DMS79 (cell line): ENCODE results near the gene ANKRD52.
"Not testable (repeated sequence)": the region's sequence is repeated elsewhere in the genome, so short reads cannot be mapped to it uniquely, and the experiment has no call there.

Source experiments
- DNase-seq: peaks from one replicate; lab custom pipeline; 2025; lab: John Stamatoyannopoulos, UW

The ANKRD52 gene

DNA sequence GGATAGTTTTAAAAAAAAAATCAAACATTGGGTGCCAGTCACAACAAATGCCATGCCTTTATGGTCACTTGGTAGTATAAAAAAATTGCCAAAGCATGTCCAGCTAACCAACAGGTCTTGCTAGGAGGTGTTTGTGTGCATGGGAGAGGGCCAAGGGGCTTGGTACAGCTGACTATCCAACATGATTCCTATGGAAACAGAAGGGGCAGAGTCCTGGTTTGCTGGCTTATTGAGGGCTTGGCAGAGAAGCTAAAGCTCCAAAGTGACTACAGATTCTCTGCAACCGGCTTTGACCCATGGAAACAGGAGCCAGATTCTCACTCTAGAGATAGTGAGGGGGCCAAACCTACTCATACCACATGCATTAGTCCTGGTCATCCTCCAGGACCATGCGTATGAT is 14.3 kb upstream of the ANKRD52 start:
- not testable (repeated sequence) for DNase-seq

DNA sequence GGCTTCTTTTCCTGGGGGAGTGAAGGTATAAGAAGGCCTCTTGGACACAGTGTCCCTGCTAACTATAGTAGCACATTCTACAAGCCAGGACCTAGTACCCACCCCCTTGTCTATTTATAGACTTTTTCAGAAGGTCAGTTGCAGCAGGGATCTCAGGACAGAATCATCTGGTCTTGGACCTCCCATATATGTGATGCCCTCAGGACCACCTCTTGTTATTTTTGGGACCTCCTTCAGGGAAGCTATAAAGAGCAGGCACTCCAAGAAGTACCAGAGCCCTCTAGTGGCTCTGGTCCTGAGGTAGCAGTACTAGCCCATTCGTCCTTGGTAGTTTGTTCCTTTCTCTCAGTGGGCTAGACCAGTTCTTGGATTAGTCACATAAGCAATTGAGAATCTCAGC is 12.8 kb upstream of the ANKRD52 start:
- no peak for DNase-seq

DNA sequence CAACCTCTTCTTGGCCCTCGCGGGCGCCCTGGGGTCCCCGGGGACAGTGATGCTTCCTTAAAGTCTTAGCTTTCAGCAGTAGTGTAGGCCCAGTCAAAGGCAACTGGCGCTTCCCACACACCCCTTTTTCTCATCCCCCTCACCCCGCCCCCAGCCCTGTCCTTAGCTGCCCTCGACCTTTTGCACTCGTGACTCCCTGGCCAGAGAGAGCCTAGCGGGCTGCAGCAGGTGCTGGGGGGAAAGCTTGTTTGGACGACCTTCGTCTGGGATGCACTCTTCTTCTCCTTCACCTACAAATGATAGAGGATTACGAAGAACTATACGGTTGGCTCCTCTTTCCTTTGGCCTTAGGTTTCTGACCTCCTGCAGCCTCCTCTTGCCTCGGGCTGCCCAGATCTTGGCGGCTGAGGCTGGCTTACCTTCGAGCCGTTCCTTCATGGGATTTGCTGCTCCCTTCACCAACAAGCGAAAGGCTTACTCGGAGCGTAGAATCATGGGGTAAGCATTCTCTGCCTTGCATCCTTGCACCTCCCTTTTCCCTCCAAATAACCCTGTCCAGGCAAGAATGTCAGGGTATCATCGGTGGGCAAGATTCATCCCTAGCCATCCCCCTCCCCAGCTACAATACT is 9.4 kb upstream of the ANKRD52 start:
- no peak for DNase-seq

DNA sequence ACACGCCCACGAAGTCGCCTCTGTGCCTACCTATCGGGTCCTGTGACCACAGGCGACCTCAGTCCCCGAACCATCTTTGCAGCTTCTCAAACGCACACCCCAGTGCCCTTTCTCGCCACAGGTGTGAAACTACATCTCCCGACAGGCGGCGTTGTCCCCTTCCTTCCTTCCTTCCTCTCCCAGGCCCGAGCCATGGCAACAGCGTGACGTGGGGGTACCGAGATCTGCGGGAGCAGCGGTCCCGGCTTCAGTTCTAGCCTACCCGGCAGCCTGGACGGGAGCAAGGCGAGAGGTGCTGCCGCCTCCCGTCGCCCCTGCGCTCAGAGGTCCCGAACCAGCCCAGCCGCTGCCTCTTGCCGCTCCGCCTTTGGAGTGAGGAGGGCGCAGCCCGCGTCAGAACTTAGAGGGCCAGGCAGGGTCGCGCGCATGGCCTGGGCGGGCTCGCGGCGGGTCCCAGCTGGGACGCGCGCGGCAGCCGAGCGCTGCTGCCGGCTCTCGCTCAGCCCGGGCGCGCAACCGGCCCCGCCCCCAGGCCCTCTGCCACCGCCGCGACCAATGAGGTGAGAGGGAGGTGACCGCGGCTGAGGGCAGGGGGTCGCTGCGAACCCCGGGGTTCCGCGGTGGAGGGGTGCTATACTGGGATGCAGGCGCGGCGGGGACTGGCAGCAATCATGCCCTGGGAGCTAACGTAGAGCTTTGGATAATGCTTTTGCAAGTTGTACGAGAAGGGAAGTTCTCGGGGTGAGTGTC is 8.7 kb upstream of the ANKRD52 start, which contains the start of gene COQ10A:
TSS of gene COQ10A (plus strand) at position 250 of the 750 bp plus-strand sequence. CDS start at position 427, 177 bp downstream.
- DNase-seq: peak; percentile 63

DNA sequence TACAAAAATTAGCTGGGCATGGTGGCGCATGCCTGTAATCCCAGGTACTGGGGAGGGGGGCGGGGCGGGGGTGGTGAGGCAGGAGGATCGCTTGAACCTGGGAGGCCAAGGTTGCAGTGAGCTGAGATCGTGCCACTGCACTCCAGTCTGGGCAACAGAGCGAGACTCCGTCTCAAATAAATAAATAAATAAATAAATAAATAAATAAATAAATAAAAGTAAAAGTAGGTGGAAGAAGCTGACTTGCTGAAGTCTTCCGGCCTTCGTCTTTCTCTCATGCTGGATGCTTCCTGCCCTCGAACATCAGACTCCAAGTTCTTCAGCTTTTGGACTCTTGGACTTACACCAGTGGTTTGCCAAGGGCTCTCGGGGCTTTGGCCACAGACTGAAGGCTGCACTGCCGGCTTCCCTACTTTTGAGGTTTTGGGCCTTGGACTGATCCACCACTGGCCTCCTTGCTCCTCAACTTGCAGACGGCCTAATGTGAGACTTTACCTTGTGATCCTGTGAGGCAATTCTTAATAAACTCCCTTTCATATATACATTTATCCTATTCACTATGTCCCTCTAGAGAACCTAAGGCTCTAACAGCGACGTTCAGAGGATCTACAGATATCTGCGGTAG is 8.0 kb upstream of the ANKRD52 start:
- not testable (repeated sequence) for DNase-seq

DNA sequence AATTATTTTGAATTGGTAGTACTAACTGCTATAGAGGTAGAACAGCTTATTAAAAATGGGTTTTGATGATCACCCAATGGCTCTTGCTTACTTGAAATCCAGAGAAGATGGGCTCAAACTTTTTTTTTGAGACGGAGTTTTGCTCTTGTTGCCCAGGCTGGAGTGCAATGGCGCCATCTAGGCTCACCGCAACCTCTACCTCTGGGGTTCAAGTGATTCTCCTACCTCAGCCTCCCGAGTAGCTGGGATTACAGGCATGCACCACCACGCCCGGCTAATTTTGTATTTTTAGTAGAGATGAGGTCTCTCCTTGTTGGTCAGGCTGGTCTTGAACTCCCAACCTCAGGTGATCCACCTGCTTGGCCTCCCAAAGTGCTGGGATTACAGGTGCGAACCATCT is 4.8 kb upstream of the ANKRD52 start:
- not testable (repeated sequence) for DNase-seq

DNA sequence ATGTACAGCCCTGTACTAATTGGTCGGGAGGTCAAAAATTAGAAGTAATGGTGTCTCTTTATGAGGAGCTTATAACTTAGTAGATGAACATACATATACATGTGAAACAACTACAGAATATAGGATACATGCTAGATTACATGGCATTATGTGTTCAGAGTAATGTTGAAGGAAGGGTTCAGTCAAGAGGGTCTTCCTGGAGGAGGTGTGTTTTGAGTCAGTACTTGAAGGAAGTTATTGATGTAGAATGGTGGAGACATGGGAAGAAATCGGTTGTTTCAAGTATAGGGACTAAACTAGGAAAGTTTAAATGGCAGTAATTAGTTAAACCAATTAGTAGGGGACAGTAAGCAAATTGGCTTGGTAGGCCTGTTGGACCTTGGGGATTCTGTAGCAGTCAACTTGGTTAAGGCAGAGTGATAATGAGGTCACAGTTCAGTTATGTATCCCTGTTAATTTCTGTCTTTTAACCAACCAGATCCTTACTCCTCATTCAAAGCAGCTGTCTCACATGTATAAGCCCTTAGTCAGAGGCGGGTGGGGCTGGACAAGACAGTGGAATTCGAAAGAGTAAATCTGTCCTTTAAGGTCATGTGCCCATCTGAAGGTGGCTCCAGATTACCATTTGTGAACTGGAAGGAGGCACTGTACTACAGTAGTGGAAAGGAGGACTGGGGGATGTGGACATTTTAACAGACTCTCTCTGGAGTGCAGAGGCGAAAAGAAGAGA is 3.5 kb upstream of the ANKRD52 start:
- no peak for DNase-seq

DNA sequence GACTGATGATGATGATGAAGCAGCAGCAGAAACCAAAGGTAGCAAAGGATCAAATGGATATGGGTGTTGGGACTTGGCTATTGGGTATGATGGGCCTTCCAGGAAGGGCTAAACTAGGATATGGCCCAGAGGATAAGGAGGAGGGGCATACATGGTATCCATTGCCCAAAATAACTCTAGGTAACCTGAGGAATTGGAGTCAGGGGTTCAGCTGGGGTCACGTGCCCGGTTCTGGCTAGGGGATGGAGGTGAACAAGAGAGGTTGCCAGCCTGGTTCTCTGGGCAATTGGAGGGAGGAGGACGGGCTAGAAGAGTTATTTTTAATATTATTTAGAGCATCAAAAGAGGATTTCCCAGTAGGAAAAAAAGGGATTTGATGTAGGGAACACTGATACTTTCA is 2.7 kb upstream of the ANKRD52 start:
- no peak for DNase-seq

DNA sequence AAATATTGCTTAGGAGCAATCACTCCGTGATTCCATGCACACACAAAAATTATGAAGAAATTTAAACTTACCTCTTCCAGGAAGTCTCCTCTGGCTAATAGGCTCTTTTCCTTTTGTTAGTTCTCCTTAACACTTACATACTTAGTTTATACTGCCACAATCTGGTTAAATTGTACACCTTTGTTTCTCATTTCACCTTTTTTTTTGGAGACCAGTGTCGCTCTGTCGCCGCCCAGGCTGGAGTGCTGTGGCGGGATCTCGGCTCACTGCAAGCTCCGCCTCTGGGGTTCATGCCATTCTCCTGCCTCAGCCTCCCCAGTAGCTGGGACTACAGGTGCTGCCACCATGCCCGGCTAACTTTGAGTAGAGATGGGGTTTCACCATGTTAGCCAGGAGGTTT is 2.2 kb upstream of the ANKRD52 start:
- DNase-seq: no peak

DNA sequence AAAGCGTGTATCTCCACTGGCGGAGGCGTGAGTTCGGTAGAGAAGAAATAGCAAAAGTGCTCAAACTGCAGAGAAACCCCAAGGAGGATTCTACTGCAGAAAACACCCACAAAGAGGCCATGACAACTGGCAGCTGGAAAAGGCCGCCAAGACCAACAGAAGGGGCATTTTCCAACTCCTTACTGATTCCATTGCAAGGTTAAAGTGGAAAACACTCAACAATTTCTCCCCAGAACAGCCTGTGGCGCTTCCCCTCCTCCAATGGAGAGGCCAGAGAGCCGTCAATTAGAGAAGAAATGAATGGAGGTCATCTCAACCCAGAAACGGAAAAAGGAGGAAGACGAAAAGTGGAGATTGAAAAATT is 618 bp upstream of the ANKRD52 start:
- DNase-seq: no peak

DNA sequence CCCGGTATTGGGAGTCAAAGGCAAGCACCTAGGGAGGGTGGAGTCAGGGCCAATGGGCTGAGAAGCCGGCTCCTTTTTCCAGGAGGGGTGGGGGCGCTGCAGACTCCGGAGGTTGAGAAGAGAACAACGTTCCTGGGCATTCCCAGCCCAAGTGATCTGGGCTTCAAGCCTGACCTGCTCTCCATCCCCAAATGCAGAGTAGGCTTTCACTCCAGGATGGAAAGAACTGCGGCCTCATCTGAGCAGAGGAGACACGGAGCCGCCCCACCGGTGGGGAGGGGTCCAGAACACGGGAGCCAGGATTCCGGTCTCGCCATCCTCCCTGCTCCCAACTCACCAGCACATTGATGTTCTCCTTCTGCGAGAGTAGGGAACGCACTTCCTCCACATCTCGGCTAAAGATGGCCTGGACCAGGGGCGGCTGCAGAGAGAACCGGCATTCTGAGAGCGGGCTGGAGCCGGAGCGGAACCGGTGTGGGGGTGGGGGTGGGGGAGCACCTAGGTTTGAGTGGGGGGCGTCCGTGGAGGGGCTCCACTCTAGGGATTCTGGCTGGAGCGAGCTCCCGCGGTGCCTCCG is 605 bp downstream of the ANKRD52 start:
- no peak for DNase-seq

DNA sequence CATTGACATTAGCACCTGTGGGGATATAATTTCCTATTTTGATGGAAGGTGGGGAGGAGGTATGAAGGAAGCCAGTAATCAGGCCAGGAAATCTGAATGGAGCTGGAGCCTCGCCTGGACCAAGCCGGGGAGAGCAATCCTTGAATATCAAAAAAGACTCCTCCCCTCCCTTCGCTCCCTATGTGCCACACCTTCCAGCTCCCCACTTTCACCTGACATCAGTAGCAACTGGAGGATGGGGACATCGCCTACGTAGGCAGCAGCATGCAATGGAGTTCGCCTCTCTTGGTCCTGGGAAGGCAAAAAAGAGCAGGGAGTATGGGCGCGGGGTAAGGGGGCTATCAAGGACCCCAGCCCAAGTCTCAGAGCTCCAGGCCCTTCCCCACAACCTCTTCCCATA is 1.1 kb downstream of the ANKRD52 start:
- no peak for DNase-seq

DNA sequence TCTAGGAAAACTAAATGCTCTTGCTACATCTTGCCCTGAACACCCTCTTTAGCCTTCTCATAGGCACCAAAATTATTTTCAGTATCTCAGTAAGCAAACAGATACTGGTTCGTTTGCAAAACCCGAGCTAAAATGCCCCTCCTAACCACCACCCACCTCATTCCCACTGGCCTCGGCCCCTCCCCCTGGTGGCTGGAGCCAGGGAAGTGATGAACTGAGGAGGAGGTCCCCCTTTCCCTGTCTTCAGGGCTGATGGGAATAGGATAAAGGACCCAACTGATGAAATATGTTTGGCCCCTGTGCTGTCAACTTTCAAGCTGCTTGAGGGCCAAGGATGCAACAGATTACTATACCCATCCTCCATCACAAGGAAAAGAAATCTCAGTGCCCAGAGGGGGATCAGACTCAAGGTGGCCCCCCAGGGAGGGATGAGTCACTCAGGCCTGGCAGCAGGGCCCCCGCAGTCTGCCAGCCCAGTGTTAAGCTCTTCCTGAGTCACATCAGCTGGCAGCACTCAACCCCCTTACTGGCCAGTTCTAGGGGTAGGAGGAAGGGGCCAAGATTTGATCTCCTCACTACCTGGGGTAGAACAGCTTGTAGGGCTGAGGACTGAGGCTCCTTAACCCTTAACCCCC is 1.7 kb downstream of the ANKRD52 start:
- DNase-seq: no peak

DNA sequence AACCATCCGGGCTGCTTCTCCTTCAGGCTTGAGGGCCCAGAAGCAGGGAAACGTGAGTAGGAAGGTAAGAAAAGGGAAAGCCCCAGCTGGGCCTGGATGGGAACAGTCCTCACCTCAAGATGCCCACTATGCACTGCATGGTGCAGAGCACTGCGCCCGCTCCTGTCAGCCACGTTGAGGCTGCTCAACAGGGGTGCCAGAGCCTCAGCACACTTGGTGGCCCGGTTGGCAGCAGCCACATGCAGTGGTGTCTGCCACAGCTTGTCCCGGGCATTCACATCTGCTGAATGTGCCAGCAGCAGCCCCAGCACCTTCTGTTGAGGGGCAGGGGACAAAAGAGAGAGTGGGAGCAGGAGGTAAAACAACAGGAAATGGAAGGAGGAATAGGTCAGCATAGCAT is 2.5 kb downstream of the ANKRD52 start:
- DNase-seq: no peak

DNA sequence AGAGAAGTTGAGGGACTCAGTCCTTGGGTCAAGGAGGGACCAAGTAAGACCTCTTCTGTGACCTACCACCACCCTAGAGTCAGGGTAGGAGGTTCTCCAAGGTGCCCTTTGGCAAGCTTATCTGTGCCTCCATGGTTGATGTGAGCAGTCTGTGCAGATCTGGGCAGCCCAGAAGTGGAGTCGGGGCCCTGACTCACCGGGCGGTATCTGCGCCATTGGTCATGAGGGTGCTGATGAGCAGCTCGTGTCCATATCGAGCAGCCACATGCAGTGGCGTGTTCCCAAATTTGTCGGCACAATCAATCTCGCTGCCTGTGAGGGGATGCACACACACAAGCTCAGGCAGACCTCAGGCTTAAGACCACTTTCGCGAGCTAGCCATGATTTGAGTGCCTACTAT is 5.1 kb downstream of the ANKRD52 start:
- no peak for DNase-seq

DNA sequence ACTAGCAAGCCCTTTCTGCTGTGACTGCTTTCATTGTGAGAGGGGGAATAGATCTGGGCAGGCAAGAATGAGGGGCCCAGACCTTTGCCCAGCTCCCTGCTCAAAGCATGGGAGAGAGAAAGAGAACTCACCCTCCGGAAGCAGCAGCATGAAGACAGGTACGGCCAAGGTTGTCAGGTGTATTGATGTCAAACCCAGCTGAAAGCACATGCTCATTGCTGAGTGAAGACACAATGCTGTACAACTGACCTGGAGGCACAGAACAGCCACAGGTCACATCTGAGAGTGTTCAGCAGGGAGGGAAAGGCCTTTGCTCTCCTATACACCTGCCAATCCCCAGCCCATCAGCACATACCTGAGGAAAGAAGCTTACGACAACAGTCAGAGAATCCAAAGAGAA is 5.5 kb downstream of the ANKRD52 start:
- DNase-seq: no peak

DNA sequence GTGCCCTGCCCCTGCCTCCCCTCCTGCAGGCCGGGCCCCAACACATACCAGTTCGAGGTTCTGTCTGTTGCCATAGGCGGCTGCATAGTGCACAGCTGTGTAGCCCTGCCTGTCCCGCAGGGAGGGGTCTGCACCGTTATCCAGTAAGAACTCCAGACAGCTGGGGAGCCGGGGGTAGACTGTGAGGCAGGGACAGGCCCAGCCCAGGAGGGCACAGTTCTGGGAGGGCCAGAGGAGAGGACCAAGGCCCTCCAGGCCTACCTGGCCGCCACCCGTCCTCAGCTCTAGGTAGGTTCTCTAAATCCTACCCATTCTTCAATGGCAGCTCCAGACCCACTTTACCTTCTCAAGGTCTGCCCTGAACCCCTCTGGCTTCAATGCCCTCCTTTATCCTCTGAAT is 9.5 kb downstream of the ANKRD52 start:
- no peak for DNase-seq

DNA sequence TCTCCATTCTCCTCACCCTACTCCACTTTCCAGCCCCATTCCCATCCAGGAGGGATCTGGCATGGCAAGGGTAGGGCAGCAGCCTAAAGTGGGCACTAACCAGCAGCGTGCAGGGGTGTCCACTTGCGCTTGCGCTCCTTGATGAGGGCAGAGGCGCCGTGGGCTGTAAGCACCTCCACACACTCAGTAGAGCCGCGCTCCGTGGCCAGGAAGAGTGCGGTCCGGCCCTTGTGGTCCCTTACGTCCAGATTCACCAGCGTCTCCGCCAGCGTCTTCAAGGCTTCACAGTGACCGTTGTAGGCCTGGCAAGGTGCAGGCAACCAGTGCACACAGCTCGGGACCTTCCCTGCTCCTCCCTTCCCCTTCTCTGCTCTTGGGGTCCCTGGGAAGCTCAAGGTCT is 10.3 kb downstream of the ANKRD52 start:
- no peak for DNase-seq

DNA sequence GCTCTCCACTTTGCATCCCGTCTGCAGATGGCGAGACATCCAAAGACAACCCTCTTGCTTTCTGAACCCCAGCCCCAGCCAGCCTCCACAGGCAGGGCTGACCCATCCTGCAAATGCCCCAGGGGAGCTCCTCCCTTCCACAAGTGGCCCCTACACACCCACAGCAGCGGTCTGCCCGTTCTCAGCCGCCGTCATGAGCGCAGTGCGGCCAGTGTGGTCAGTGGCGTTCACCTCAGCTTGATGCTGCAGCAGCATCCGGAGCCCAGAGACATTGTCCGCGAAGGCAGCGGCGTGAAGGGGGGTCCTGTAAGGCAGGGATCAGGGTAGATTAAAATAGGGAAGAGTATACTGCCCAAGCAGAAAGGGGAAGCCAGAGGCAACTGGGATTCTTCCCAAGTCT is 13.7 kb downstream of the ANKRD52 start:
- no peak for DNase-seq

DNA sequence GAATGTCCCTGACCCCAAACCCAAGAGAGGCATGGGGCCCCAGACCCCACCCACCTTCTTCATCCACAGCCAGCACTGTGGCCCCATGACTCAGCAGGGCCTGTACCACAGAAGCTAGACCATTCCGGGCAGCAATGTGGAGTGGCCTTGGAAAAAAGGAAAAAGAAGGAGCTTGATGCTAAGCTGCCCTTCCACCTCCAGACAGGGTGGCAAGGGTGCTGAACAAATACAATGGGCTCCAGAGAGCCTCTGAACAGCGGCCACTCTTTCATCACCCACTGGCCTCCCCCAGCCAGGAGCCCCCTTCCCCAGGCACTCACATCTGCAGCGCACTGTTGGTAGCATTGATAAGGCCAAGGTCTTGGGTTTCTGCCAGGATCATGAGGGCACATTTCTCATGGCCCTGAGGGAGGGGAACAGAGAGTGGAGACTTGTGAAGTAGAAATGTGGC is 14.4 kb downstream of the ANKRD52 start:
- no peak for DNase-seq

DNA sequence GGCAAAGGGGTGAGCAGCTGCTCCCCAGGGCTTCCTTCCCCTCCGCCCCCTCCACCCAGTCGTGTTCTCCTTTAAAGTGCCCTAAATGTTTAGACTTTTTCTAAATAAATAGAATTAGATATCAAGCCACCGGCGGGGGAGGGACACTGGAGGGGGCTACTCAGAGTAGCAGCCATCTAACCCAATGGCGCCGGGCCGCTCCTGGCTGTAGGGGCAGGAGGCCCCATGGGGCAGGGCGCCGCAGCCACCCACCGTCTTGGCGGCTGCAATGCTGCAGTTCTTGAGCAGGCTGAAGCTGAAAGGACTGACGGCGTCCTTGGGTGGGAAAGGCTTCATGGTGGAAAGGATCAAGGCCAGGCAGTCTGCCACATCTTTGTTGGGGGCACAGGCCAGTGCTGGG is 15.2 kb downstream of the ANKRD52 start:
- no peak for DNase-seq
